Suprapubic skin (tissue), 4 donors: ENCODE data around the gene PPIF. TPM values are rescaled to one million over a fixed set of nuclear protein-coding genes. Genes with fewer than 3 reads are reported as not detected.

Source experiments
- DNase-seq, 2 donors: peaks; one replicate each; pipeline ENCODE4 v3.0.0-alpha.2; 2019; ENCODE audit warnings: low spot score in 2 of 2
- H3K27ac ChIP-seq: fragments of 200-600 bp; sonication (generic); one replicate; pipeline ENCODE4 v1.5.1; 2019
- H3K27me3 ChIP-seq: fragments of 200-600 bp; sonication (generic); one replicate; pipeline ENCODE4 v1.5.1; 2019
- H3K36me3 ChIP-seq: fragments of 200-600 bp; sonication (generic); one replicate; pipeline ENCODE4 v1.5.1; 2019
- H3K4me1 ChIP-seq: fragments of 200-600 bp; sonication (generic); one replicate; pipeline ENCODE4 v1.5.1; 2019
- H3K4me3 ChIP-seq: fragments of 200-600 bp; sonication (generic); one replicate; pipeline ENCODE4 v1.5.1; 2019; ENCODE audit warnings: mild to moderate bottlenecking
- H3K9me3 ChIP-seq: fragments of 200-600 bp; sonication (generic); one replicate; pipeline ENCODE4 v1.5.1; 2019
- CTCF ChIP-seq, 2 donors: fragments of 200-600 bp in 1 of 2; fragments of 450-650 bp in 1 of 2; sonication (generic) in 1 of 2; IDR thresholded peaks; one replicate each; pipeline ENCODE4 v1.5.1; 2016 to 2019; ENCODE audit warnings: antibody characterized with exemption in 2 of 2, mild to moderate bottlenecking in 1 of 2, moderate library complexity in 1 of 2
- EP300 ChIP-seq: sonication (generic); formaldehyde crosslinking; IDR thresholded peaks from one replicate; pipeline ENCODE4 v1.6.1; 2017; ENCODE audit warnings: antibody characterized with exemption
- POLR2A ChIP-seq, 2 donors: fragments of 450-650 bp; IDR thresholded peaks; one replicate each; pipeline ENCODE4 v1.6.1; 2017; ENCODE audit warnings: antibody characterized with exemption in 2 of 2, mild to moderate bottlenecking in 2 of 2, moderate library complexity in 2 of 2
- POLR2AphosphoS5 ChIP-seq, 3 donors: sonication (generic); formaldehyde crosslinking; IDR thresholded peaks; one replicate each; pipeline ENCODE4 v1.6.1; 2017; ENCODE audit warnings: antibody characterized with exemption in 3 of 3
- WGBS: methylation state at CpG from one replicate; pipeline ENCODE4 v1.1.5; 2018; 5-methylcytosine and 5-hydroxymethylcytosine counted together
- total RNA-seq, 4 donors: library from RNA; depleted of rRNA; stranded (reverse); fragments of >200 nt; gene quantifications; one replicate each; pipeline ENCODE4 v1.1.0, GENCODE V29; 2016

PPIF gene
- total RNA-seq, 4 donors from 2014 or later, result 41.0 to 92.8 (median 71.1) TPM

GRCh38 chr10:79353726-79354125 is 6.5 kb downstream of the PPIF start:
- Histone ChIP-seq H3K27ac (no peak overlapping the region), H3K9me3 (no peaks in the 10 kb centered on the region), H3K27me3 (no peaks in the 10 kb centered on the region), H3K4me1 (peaks cover 10% of the 10 kb centered on the region), H3K4me3 (no peak overlapping the region), H3K36me3 (peaks cover 68% of the 10 kb centered on the region)
- peak in 1 of 2 donors; percentile 55 for DNase-seq
- TF ChIP-seq POLR2AphosphoS5 (IDR thresholded peaks at IDR 0.05), result no peak
- no peak for TF ChIP-seq CTCF (IDR thresholded peaks at IDR 0.05)
- TF ChIP-seq EP300, result no peak
- no peak for TF ChIP-seq POLR2A (IDR thresholded peaks at IDR 0.05)
- WGBS, result 91% methylated on average over 11 of the region's 11 CpGs

GRCh38 chr10:79354141-79354540 is 6.9 kb downstream of the PPIF start:
- no peaks in the 10 kb centered on the region for H3K9me3 ChIP-seq
- H3K4me1 ChIP-seq, result peaks cover 6% of the 10 kb centered on the region
- DNase-seq, result peak in 1 of 2 donors; percentile 32
- H3K36me3 ChIP-seq, result peaks cover 66% of the 10 kb centered on the region
- no peak overlapping the region for H3K4me3 ChIP-seq
- WGBS, result 75% methylated on average over 3 of the region's 3 CpGs
- H3K27me3 ChIP-seq, result no peaks in the 10 kb centered on the region
- TF ChIP-seq POLR2AphosphoS5 (IDR thresholded peaks at IDR 0.05), result no peak
- TF ChIP-seq CTCF (IDR thresholded peaks at IDR 0.05), result no peak
- TF ChIP-seq EP300, result no peak
- TF ChIP-seq POLR2A (IDR thresholded peaks at IDR 0.05), result no peak
- H3K27ac ChIP-seq, result no peak overlapping the region

GRCh38 chr10:79354615-79355014 is 7.3 kb downstream of the PPIF start:
- peaks cover 61% of the 10 kb centered on the region for H3K36me3 ChIP-seq
- DNase-seq, result no peak

GRCh38 chr10:79355420-79356017 is 8.2 kb downstream of the PPIF start:
- H3K4me3 ChIP-seq, result no peak overlapping the region
- no peaks in the 10 kb centered on the region for H3K9me3 ChIP-seq
- peaks cover 52% of the 10 kb centered on the region for H3K36me3 ChIP-seq
- peak in 1 of 2 donors; percentile 48 for DNase-seq
- 95% methylated on average over 5 of the region's 6 CpGs for WGBS
- no peaks in the 10 kb centered on the region for H3K4me1 ChIP-seq
- H3K27me3 ChIP-seq, result no peaks in the 10 kb centered on the region
- no peak overlapping the region for H3K27ac ChIP-seq
- no peak for TF ChIP-seq POLR2A (IDR thresholded peaks at IDR 0.05)
- no peak for TF ChIP-seq POLR2AphosphoS5 (IDR thresholded peaks at IDR 0.05)
- no peak for TF ChIP-seq CTCF (IDR thresholded peaks at IDR 0.05)

More at GRCh38 chr10:79354615-79355014, 7.3 kb downstream of the PPIF start:
- WGBS, result 86% methylated on average over 6 of the region's 6 CpGs
- Histone ChIP-seq H3K27me3 (no peaks in the 10 kb centered on the region), H3K4me1 (peaks cover 2% of the 10 kb centered on the region), H3K27ac (no peak overlapping the region), H3K4me3 (no peak overlapping the region), H3K9me3 (no peaks in the 10 kb centered on the region)
- TF ChIP-seq CTCF (IDR thresholded peaks at IDR 0.05) (no peak), POLR2A (IDR thresholded peaks at IDR 0.05) (no peak), POLR2AphosphoS5 (IDR thresholded peaks at IDR 0.05) (no peak), EP300 (no peak)

- Histone ChIP-seq H3K36me3 (peaks cover 46% of the 10 kb centered on the region), H3K27ac (no peak overlapping the region), H3K4me3 (no peak overlapping the region), H3K9me3 (no peaks in the 10 kb centered on the region), H3K4me1 (no peaks in the 10 kb centered on the region), H3K27me3 (no peaks in the 10 kb centered on the region)
- TF ChIP-seq CTCF (IDR thresholded peaks at IDR 0.05) (no peak), POLR2AphosphoS5 (IDR thresholded peaks at IDR 0.05) (no peak), EP300 (no peak)
- WGBS, result 94% methylated on average over 5 of the region's 5 CpGs
- peak in 1 of 2 donors; percentile 44 for DNase-seq
Observed at GRCh38 chr10:79356104-79356503, 8.8 kb downstream of the PPIF start.
